Endothelial cell (in vitro differentiated cells): ENCODE results near the gene ASAP2. TPM values are rescaled to one million over a fixed set of nuclear protein-coding genes. Genes with fewer than 3 reads are reported as not detected.

Experiments
- DNase-seq: peaks from one replicate; pipeline ENCODE4 v3.0.0; 2021; ENCODE audit warnings: low spot score
- H3K27ac Mint-ChIP-seq: one replicate; pipeline ENCODE4 v1.8.0; 2021; ENCODE audit warnings: mixed read lengths, inconsistent platforms; ENCODE audit not compliant: unreplicated experiment
- H3K27me3 Mint-ChIP-seq: one replicate; pipeline ENCODE4 v1.8.0; 2021; ENCODE audit warnings: mild to moderate bottlenecking, moderate library complexity, mixed read lengths, inconsistent platforms; ENCODE audit not compliant: unreplicated experiment
- H3K36me3 Mint-ChIP-seq: one replicate; pipeline ENCODE4 v1.8.0; 2021; ENCODE audit warnings: mild to moderate bottlenecking, low read depth, mixed read lengths, inconsistent platforms; ENCODE audit not compliant: unreplicated experiment
- H3K4me1 Mint-ChIP-seq: one replicate; pipeline ENCODE4 v1.8.0; 2021; ENCODE audit warnings: mild to moderate bottlenecking, mixed read lengths, inconsistent platforms; ENCODE audit not compliant: unreplicated experiment
- H3K4me3 Mint-ChIP-seq: one replicate; pipeline ENCODE4 v1.8.0; 2021; ENCODE audit warnings: mild to moderate bottlenecking, mixed read lengths, inconsistent platforms; ENCODE audit not compliant: unreplicated experiment
- H3K9me3 Mint-ChIP-seq: one replicate; pipeline ENCODE4 v1.8.0; 2021; ENCODE audit warnings: mixed read lengths, inconsistent platforms; ENCODE audit not compliant: unreplicated experiment
- total RNA-seq: library from RNA; stranded (reverse); fragmentation: NEBNext Ultra II Directional; extraction: Animal tissue kit (Norgen Biotek cat#: 25700); gene quantifications from one replicate; pipeline ENCODE4 v1.2.1, GENCODE V29; 2021; ENCODE audit not compliant: unreplicated experiment
- TF ChIP-seq, protein P1 (sequence below): fragments of 200-600 bp; sonication (generic); IDR thresholded peaks from one replicate; pipeline ENCODE4 v1.5.0; 2021; ENCODE audit warnings: antibody characterized with exemption; ENCODE audit not compliant: unreplicated experiment

Gene ASAP2
- total RNA-seq, 1 donor from 2014 or later, result 31.8 TPM

DNA sequence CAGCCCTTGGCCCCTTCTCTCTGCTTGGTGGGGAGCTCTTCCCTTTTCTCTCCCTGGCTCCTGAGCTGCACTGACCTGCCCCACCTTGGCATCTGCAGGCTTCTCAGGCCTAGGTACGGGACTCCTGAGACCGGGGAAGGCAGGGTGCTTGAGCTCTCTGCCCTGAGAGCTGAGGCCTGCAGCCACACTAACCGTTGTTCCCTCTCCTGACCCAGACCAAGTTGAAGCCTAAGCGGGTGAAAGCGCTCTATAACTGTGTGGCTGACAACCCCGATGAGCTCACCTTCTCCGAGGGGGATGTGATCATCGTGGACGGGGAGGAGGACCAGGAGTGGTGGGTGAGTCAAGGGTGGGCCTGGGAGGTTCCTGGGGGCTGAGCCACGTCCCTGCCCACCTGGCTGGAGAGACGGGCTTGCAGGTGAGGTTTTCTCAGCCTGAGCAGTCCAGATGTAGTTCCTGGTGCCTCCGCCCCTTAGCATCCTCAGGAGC lies 194.5 kb downstream of the ASAP2 start:
- TF ChIP-seq, protein P1, sequence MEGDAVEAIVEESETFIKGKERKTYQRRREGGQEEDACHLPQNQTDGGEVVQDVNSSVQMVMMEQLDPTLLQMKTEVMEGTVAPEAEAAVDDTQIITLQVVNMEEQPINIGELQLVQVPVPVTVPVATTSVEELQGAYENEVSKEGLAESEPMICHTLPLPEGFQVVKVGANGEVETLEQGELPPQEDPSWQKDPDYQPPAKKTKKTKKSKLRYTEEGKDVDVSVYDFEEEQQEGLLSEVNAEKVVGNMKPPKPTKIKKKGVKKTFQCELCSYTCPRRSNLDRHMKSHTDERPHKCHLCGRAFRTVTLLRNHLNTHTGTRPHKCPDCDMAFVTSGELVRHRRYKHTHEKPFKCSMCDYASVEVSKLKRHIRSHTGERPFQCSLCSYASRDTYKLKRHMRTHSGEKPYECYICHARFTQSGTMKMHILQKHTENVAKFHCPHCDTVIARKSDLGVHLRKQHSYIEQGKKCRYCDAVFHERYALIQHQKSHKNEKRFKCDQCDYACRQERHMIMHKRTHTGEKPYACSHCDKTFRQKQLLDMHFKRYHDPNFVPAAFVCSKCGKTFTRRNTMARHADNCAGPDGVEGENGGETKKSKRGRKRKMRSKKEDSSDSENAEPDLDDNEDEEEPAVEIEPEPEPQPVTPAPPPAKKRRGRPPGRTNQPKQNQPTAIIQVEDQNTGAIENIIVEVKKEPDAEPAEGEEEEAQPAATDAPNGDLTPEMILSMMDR, result no peak
- Mint-ChIP-seq H3K4me3 (no peak overlapping the region), H3K36me3 (peaks cover 6% of the 10 kb centered on the region), H3K4me1 (peaks cover 16% of the 10 kb centered on the region), H3K27me3 (peaks cover 4% of the 10 kb centered on the region), H3K27ac (no peak overlapping the region), H3K9me3 (no peaks in the 10 kb centered on the region)
- DNase-seq, result no peak

DNA sequence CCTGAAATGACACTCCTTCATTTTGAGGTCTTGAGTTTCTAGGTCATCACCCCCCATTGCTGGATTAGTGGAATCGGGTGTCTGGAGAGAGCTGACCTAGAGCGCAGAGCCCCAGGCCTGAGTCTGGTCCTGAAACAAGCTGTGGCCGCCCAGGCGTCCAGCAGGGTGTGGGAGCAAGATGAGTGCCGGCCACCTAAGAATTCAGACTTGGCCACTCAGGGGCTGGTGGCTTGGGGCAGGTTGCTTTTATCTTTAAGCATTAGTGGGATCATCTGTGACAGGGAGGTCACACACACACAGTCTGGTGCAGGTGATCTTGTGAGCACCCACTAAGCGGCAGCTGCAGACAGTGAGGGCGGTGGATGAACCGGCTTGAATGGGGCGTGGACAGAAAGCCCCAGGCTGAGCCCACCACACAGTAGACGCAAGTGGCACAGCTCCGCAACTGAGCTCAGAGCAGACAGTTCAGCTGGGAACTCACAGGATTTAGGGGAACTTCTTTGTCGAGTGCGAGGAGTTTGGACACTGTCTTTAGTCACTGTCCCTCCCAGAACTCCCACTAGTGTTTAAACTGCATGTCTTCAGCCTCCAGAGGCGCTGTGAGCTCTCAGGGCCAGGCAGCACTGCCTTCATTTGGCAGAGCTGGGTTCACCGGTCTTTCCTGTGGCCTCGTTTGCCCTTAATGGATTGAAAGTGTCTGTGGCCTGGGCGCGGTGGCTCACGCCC lies 195.2 kb downstream of the ASAP2 start:
- H3K27me3 Mint-ChIP-seq, result peaks cover 3% of the 10 kb centered on the region
- H3K4me3 Mint-ChIP-seq, result no peak overlapping the region
- TF ChIP-seq, protein P1, result no peak
- H3K36me3 Mint-ChIP-seq, result peaks cover 9% of the 10 kb centered on the region
- DNase-seq, result no peak
- no peaks in the 10 kb centered on the region for H3K9me3 Mint-ChIP-seq
- no peak overlapping the region for H3K27ac Mint-ChIP-seq
- peaks cover 16% of the 10 kb centered on the region for H3K4me1 Mint-ChIP-seq

- H3K4me3 Mint-ChIP-seq, result peak overlapping the region; percentile 18
- DNase-seq, result no peak
- TF ChIP-seq, protein P1, result no peak
- no peak overlapping the region for H3K27ac Mint-ChIP-seq
- peaks cover 10% of the 10 kb centered on the region for H3K36me3 Mint-ChIP-seq
- peaks cover 13% of the 10 kb centered on the region for H3K4me1 Mint-ChIP-seq
- H3K27me3 Mint-ChIP-seq, result peaks cover under 1% of the 10 kb centered on the region
- no peaks in the 10 kb centered on the region for H3K9me3 Mint-ChIP-seq
Measured at GRCh38 chr2:9403924-9404323, 197.3 kb downstream of the ASAP2 start.

GRCh38 chr2:9404451-9404850 lies 197.8 kb downstream of the ASAP2 start:
- H3K4me3 Mint-ChIP-seq, result no peak overlapping the region
- no peak for DNase-seq
- H3K36me3 Mint-ChIP-seq, result peaks cover 10% of the 10 kb centered on the region
- H3K4me1 Mint-ChIP-seq, result peaks cover 8% of the 10 kb centered on the region
- TF ChIP-seq, protein P1, result no peak
- no peaks in the 10 kb centered on the region for H3K27me3 Mint-ChIP-seq
- H3K9me3 Mint-ChIP-seq, result no peaks in the 10 kb centered on the region
- no peak overlapping the region for H3K27ac Mint-ChIP-seq

DNA sequence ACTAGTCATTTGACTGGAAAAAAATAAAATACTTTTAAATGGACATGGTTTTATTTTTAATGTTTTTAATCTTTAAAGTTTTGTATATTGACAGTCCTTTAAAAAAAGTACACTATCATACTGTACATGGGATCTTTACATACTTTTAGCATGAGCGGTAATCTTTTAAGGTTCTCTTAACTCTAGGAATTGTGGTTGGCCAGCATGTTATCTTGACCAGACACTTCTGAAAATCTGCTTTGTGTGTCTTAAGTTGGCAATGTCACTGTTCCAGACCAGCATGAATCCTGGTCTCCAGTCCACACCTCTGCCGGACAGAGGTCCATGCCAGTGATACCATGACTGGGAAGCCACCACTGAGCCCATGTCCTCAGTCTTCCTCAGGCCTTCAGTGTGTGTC lies 199.0 kb downstream of the ASAP2 start:
- DNase-seq, result no peak
- TF ChIP-seq, protein P1, result no peak
- Mint-ChIP-seq H3K9me3 (no peaks in the 10 kb centered on the region), H3K27me3 (no peaks in the 10 kb centered on the region), H3K4me1 (peaks cover under 1% of the 10 kb centered on the region), H3K36me3 (peaks cover 10% of the 10 kb centered on the region), H3K27ac (no peak overlapping the region), H3K4me3 (no peak overlapping the region)
